ENCODE data around the gene MGAT5.

The MGAT5 gene

DNA sequence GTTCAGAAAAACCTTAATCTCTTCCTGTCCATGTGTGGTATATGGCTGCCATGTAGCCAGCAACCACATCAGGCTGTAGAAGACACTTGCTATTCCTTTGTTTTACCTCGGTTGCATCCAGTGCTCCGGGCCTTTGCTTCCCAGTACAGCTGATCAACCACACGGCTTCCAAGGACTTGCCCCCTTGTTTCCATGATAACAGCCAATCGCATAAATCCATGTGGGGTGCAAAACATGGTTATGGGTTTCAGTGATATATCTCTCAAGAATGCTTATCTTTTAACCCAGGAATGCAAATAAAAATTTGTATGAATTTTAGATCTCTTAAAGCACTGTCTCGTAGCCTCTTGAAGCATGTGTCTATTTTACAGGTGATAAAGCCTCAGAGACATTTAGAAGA lies 118.3 kb downstream of the MGAT5 start:
- no peak for DNase-seq

DNA sequence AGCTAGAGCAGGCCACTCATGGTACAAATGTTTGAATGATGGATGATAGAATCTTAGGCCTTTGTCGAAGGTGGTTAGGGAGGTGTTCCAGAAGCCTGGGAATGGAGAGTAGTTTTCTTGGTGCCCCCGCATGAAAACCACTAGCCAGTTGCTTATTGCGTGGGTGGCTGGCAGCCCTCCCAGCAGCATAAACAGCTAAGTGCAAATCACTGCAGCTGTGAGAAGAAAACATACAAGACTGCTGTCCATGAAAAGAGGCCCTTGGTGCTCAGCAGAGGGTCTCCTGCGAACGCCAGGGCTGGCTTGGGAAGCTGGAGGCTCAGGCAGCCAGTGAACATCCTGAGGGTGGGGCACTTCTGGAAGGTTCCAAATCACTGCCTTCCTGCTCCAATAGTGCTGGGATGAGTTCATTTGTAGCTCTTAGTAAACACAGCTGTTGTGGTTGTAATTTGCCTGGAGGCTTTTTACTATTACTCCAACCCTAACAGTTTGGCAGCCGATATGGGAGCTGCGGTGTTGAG lies 118.8 kb downstream of the MGAT5 start:
- peak; percentile 87 for DNase-seq

DNA sequence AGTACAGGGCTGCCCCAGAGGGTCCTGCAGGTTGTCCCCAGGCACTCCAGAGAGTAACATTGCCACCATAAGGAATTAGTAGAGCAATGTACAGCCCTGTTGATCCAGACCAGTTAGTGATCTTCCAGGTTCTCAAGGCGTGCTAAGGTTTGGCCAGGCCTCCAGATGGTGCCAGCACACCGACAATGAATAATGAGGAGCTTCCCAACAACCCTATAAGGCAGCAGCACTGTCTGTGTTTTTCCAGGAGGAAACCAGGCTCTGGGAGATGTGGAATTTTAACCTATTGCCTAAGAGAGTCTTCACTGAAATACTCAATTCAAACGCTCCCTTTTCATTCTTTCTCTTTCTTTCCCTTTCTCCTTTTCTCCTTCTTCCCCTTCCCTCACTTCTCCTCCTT lies 122.1 kb downstream of the MGAT5 start:
- no peak for DNase-seq

DNA sequence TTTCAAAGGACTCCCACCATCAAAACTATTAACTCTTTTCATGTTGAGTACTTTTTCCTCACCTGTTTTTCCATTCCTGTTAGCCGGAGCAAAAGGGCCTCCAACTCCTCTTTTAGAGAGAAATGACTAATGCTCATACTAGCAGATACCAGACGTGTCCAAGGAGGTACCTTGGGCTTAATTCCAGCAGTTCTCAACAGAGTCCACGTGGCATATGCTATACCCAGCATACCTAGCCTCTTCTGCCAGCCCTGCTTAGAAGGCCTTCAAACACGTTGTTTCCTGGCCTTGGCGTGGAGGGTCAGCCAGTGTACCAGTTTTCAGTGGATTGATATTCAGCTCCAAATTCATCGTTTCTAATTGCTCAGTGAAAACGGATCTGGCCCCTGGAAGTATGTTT lies 123.9 kb downstream of the MGAT5 start:
- DNase-seq, result no peak

DNA sequence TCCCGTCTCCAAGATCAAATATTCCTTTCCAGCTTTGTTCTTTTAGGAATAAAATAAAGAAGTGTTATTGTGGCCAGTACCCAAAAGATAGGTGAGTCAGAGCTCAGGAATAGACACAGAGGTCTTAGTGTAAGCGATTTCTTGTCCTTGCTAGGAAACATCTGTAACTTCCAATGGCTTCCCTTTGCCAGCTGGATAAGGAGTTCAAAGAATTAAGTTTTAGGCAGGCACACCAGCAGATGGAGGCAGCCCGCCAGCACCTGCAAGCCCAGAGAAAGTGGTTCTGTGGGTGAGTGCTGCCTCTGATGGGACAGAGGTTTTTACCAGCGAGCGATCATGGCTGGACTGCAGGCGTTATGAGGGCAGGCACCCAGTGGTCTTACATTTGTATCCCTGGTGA lies 125.4 kb downstream of the MGAT5 start:
- no peak for DNase-seq

DNA sequence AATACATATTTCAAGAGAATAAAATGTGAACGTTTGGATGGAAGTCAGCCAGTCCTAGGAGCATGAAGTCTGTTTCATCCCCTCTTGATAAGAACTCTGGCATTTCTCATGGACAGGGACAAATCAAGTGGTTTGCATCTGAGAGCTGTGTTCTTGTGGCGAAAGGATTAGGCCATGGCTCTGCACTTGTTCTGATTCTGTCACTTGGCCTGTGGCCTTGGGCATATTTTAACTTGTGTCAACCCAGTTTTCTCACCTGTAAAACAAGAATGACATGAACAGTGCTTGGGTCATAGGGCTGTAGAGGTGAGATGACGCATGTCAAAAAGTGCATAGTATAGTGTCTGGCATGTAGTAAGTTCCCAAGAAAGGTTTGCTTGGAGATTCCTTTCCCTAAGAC lies 125.8 kb downstream of the MGAT5 start:
- no peak for DNase-seq

DNA sequence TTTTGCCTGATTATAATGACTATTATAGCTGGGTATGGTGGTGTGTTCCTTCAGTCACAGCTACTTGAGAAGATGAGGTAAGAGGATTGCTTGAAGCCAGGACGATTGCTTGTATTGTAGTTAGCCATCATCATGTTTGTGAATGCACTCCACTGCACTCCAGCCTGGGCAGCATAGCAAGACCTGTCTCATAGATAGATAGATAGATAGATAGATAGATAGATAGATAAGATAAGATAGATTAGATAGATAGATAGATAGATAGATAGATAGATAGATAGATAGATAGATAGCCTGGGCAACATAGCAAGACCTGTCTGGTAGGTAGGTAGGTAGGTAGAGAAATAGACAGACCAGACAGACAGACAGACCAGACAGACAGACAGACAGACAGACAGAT lies 127.3 kb downstream of the MGAT5 start:
- no peak for DNase-seq

DNA sequence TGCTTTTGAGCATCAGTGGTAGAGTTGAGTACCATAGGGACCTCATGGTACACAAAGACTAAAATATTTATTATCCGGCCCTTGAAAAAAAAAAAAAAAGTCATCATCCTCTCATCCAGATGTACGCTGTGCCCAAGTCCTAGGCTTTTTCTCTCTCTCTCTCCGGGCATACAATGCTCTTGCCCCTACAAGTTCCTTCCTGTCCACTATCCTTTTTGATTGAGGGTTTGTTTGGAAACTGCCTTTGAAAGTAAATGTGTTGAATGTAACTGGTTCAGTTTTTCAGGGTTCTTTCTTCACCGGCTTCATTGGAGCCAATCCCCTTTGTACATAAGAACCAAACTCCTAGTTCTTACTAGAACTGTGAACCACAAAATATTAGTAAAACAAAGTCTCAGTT lies 130.3 kb downstream of the MGAT5 start:
- no peak for DNase-seq

DNA sequence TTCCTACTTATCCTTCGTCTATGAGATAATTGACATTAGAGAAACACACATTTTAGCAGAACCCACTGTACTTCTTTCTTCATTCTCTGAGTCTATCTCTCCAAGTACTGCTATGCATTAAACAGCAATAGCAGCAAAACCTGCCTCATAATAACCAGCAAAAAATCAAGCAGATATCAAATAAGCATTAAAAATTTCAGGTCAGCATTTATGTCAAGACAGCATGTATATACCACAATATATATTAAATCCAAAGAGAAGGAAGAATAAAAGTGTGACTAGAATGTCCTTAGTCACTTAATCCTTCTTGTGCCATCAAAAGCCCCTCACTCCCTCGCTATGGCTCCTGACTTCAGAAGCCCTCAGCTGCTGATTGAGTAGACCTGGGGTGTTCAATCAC lies 131.3 kb downstream of the MGAT5 start:
- DNase-seq, result no peak

DNA sequence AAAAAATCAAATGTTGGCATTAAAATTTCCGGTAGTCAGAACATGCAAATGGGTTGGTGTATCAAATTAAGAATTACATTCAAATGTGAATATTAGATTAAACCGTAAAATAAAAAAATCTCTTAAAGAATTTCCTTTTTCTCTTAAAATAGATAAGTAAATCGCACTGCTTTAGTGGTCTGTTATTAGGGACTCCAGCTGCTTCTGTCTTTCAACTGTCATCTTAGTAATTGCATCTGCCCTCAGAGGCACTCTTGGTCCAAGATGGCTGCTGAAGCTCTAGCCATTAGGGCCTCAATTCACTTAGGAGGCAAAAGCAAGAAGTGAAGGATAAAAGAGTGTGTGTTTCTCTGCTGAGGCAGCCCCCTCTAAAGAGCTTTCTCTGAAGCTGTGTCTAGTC lies 132.4 kb downstream of the MGAT5 start:
- DNase-seq, result no peak

DNA sequence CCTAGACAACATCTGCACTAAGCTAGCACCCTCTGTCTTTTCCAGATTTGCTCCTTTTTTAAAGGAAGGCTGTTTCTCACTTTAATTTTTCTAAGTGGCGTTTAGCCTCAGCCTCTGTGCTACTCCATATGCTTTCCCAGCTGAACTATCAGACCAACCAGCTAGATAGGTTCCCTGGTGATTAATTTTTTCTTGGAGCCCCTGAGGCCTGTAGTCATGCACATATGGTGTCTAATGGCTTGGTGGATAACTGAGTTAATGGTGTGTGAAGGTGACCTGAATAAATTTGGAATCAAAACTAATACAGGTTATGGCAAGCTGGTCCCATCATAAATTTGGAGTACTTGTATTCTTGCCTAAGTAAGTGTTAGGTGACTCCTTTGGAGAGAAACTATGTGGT lies 135.5 kb downstream of the MGAT5 start:
- DNase-seq, result peak; percentile 67

DNA sequence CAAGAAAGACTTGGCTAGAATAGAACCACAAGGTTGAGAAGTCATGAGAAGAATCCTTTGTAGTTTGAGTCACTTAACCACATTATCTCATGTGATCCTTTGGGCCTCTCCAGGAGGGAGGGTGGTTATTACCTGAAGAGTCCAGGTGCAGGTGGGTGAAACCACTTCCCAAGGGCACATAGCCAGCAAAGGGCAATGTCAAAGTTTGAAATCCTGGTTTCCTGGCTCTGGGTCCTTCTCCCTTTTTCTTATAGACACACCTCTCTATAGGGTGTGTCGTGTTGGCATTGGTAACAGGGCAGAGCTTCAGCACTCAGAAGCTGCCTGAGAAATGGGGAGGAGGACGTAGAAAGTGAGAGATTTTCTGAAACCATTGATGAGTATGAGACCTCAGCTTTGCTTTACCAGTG lies 137.9 kb downstream of the MGAT5 start:
- DNase-seq, result peak; percentile 72

DNA sequence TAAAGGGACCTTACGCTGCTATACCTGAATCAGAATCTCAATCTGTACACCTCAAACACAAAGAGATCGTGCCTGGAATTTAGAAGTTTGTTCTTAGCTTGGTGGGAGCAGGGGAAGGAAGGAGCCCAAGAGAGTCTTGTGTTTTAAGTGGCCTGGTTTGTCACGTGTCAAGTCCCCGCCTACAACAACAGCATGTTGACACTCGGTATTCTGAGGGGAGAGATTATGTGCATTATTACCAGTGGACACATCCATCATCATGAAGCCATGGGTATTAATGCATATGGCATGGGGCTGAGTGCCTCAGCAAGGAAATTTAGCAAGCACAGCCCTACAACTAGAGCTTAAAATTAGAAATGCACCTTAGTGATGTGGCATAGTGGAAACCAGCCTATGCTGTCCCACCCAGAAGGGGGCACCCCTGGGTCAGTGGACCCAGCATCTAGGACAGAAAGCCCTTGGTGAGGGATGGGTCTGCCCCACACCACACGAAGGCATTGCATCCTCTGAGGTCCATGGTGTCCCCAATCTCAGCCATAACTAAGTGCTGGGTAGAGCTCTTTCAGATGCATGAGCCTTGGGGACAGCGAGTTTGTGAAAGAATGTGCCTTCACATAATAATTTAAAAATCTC lies 138.7 kb downstream of the MGAT5 start:
- DNase-seq, result no peak

DNA sequence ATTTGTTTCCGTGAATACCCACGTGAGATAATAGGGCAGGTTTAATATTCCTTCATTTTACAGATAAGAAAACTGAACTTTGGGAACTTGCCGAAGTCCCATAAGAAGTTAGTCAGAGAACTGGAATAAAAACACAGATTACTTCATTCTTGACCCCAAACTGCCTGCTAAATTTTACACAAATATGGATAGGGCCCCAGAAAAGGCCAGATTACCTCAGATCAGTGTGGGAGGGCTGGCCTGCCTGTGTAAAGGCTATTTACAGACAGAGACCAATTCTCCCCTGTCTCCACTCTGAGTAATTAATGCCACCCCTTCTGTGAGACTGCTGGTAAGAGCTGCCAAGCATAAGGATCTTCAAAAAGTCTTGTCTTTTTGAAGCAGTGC lies 139.2 kb downstream of the MGAT5 start:
- DNase-seq, result no peak

DNA sequence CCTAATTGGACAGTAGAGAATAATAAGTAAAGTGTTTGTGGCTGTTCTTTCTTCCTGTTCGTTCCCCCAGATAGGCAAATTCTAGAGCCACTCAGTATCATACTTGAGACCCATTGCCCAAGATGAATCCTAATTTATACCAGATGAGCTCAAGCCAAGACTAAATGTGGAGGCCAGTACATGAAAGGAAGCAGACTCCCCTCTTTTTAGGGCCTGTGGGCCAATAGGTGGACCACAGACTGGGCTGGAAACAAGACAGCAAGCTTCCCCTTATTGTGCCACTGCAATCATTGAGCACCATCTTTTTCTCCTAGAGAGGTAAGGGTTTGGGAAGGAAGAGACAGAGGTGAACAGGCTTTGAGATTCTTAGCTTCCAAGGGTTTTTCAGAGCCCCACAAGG lies 141.9 kb downstream of the MGAT5 start:
- no peak for DNase-seq

DNA sequence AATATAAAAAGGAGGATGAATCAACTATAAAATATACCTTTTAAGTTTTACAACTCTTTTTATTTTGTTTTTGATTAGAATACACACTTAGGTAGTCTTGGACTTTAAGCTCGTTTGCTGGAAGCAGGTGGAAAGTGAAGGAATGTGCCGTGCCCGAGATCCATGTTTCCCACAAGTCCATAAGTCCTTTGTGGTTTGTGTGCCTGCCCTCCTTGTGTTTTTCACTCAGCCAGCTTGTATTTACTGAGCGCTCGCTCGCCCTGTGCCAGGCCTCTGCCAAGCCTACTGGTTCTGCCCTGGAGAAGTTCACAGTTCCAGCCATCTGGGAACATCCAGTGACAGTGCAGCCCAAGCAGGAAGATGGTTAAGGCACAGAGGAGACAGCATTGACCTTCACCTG lies 142.6 kb downstream of the MGAT5 start:
- DNase-seq, result no peak

DNA sequence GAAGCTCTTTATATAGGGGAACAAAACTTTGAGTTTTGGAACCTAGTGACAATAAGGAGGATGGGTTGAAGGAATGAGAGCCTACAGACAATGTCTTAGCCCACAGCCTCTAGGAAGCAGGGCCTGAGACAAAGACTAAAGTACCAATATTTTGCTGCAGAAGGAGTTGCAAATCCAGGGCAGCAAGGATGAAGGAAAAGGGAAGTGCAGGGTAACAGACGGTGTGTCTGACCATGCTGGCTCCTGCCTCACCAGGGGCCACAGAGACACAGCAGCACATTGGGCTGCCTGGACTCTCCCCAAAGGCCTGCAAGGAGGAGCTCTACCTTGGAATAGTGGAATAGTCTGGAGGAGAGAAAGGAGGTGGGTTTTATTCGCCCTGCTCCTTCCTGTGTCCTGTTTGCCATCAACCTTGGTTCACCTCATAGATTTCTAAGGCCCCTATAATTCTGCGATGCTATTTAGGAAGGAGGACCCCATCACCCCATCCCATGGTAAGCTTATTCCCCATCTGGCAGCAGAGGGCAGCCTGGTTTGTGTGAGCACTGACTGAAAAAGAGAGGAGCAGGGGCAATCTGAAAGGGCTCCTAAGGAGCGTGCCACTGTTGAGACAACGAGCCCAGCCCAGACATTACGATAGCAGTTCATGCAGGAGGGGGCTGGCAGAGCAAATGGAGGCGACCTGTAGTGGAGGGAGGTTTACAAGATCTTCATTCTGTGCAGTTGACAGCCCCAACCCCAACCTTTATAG lies 143.4 kb downstream of the MGAT5 start:
- no peak for DNase-seq

DNA sequence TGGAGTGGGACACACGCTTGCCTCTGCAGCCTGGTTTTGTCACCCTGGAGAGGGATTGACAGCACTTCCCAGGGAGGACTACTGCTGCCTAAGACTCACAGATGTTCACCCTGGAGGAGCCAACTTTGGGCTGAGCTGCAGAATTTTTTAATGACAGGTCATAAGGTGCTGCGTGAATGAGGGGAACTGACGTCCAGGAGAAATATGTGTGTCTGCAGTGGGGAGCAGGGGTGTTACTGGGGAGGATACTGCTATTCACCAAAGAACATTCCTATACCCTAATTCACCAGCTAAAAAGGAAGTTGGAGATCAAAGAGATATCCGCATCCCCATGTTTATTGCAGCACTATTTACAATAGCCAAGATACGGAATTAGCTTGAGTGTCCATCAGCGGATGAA lies 144.4 kb downstream of the MGAT5 start:
- DNase-seq, result no peak

DNA sequence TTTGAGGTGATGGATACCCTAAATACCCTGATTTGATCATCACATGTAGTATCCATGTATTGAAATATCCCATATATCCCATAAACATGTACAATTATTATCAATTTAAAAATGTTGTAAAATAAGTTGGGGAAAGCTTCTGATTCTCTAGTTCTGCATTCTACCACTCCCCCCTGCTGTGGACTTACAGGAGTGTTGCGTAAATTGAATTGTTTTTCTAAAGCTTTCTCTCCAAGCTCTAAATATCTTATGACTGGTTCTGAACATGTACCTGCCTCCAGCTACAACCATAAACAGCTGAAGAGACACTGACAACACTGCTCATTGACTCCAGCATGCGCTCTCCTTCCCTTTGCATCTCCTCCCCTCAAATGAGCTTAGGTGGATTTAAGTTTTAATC lies 145.2 kb downstream of the MGAT5 start:
- DNase-seq, result no peak

DNA sequence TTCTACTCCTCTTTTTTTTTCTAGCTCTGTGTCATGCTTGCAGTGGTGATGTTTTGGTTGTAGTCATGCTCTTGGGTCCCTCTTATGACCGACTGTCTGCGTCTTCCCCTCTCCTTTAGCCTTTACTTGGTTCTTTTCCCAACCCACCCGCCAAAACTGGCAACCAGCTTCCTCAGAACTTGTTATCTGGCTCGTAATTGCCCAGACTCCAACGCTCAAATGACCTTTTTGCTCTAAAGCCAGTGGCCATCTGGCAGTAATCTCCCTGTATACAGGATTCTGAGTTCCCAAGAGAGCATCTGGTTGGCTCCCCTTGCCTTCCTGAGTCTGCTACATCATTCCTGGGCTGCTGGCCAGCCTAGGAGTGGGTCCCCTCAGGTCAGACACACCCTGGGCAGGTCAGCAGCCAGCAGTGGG lies 147.2 kb downstream of the MGAT5 start:
- no peak for DNase-seq

DNA sequence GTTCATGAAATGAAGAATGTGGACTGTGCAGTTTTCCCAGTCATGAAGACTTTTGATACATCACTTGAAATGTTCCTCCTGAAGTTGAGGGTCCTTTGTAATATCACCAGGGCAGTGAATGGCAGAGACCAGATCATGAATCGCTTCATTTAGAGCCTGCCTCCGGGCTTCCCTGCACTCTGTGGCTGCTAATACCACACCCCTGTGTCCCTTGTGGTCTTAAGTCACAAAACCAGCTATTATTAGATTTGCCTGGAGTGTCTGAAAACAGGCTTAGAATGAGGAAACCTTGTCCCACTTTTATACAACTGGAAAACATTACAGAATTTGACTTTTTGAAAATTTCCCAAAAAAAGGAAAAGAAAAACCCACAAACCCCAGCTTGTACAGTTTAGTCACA lies 147.9 kb downstream of the MGAT5 start:
- DNase-seq, result no peak

DNA sequence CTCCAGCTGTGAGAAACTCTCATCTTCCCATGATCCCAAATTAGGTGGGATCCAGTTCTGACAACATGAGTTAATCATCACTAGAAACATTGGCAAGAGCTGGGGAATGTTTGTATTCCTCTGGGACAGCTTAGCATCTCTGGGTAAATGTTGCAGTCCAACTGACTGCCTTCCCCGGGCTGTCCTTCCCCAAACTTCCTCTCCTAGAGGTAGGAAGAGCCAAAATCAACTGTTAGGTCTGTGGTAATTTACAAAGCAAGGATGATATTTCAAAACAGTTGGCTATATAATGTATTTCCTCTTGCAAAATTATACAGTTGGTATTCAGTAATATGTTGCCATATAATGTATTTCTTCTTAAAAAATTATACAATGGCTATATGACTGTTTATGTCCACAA lies 148.5 kb downstream of the MGAT5 start:
- no peak for DNase-seq

DNA sequence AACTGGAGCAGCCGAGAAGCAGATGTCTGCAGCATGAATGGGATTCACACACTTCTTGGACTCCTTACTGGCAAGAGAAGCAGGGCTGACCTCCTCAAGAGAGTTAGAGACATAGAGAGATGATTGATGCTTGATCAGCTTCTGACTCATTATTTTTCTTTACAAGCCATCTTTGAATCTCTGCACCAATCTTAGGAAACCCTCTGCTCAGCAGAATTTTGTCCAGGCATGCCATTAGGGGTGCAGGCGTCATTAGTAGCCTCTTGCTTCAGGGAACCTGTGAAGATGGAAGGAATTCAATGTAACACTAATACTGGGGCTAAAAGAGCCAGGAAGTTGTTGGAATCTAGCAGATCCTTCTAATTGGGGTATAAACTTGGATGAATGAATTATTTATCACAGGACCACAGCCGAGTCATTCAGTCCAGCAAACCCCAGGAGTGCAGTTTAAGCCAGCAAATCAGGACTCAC lies 151.8 kb downstream of the MGAT5 start:
- no peak for DNase-seq

DNA sequence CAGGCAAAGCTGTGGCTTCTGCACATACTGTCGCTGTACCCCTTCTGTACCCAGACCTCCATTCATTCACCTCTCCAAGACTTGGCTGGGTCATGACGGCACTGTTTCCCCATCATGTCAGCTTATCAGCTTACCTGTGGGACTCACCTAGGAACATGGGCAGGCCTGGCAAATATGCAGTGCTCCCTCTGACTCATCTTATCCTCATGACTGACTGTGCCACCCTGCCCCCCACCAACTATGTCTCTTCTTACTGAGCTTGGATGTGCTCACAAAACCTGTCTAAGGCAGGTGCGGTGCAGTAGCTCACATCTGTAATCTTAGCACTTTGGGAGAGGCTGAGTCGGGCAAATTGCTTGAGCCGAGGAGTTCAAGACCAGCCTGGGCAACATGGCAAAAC lies 152.4 kb downstream of the MGAT5 start:
- DNase-seq, result no peak

DNA sequence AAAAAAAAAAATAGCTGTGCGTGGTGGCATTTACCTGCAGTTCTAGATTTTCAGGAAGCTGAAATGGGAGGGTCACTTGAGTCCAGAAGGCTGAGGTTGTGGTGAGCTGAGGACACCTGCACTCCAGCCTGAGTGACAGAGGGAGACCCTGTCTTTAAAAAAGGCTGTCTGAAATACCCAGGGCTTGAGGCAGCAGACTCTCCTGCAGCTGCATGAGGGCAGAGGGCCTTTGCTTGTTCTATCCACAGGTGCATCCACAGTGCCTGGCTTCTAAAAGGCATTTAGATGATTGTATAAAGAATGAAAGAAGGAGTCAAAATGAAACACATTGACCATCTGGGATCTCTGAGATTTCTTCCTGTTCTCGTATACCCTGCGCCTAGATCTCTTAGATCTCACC lies 152.9 kb downstream of the MGAT5 start:
- no peak for DNase-seq

All from DMS79 treated with DMSO at 0.1 percent for 48 hours (cell line).